ENCODE measurements around the gene EPHB1.

Gene EPHB1

DNA sequence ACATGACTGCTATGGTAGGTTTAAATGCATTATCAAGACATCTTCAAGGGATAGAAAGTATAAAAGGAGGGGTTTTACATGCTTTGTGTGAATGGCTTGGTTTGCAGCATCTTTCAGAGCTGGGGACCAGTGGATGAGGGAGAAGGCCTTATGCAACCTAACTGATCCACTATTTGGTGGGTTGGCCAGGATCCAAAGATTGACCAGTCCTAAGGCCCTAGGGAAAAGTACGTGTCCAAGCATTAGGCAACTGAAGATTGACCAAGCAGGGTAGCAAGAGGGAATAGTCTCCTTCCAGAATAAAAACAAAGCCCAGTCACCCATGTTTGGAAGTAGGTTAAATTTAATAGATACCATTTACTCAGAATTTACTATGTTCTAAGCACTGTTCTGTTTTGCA is 509.3 kb downstream of the EPHB1 start:
- no peak for DNase-seq
